Stimulated activated CD8-positive, alpha-beta memory T cell treated with anti-CD3 and anti-CD28 coated beads, Interleukin-12 subunit alpha, Interleukin-12 subunit beta, amount 100 ng/mL, for 24 hours (primary cell): ENCODE measurements around the gene CLPSL1.
"Not testable (repeated sequence)": the region's sequence is repeated elsewhere in the genome, so short reads cannot be mapped to it uniquely, and the experiment has no call there.

Experiments
- DNase-seq: peaks from one replicate; pipeline ENCODE4 v3.0.0-alpha.2; 2020; ENCODE audit errors: extremely low read depth

CLPSL1 gene, protein sequence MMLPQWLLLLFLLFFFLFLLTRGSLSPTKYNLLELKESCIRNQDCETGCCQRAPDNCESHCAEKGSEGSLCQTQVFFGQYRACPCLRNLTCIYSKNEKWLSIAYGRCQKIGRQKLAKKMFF

DNA sequence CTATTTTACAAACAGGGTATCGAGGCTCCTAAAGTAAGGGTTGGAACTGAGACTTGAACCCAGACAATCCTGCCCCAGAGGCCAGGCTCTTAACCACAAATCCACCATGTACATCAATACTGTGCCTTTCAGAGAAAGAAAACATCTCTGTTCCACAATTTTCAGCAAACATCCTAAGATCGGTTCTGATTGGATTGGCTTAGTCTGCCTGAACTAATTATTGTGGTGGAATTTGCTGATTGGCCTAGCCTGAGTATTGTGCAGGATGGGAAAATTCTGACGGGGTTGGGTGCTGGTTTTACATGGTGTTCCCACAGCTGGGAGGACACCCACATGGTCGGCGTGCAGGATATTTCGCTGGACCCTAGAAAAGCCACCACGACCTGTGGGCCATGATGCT, at the start of gene CLPSL1:
CLPSL1 (plus strand) TSS at position 301 of the 400 bp plus-strand sequence; CDS start at position 393, 92 bp downstream.
- DNase-seq = no peak

- DNase-seq = peak; percentile 88
Measured at GRCh38 chr6:35731414-35731735, 49.4 kb upstream of the CLPSL1 start.

- peak; percentile 92 for DNase-seq
Measured at GRCh38 chr6:35731736-35732532, 48.9 kb upstream of the CLPSL1 start.

GRCh38 chr6:35733633-35734032, 47.2 kb upstream of the CLPSL1 start:
- DNase-seq = no peak

DNA sequence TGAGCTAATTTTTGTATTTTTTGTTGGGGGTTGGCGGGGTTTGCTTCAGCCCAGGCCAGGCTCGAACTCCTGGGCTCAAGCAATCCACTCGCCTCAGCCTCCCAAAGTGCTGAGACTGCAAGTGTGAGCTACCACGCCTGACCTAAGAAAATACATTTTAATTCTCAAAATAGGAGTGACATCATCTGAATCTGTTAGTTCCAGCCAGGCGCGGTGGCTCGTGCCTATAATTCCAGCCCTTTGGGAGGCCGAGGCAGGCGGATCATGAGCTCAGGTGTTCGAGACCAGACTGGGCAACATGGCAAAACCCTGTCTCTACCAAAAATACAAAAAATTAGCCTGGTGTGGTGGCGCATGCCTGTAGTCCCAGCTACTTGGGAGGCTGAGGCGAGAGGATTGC, 46.5 kb upstream of the CLPSL1 start:
- DNase-seq = not testable (repeated sequence)

GRCh38 chr6:35735452-35735851, 45.4 kb upstream of the CLPSL1 start:
- DNase-seq = no peak

GRCh38 chr6:35736253-35736894, 44.4 kb upstream of the CLPSL1 start:
- peak; percentile 54 for DNase-seq

GRCh38 chr6:35736982-35737412, 43.8 kb upstream of the CLPSL1 start, which contains the start of gene ARMC12:
Gene ARMC12 (plus strand): TSS chr6:35737032. CDS start chr6:35737109, 77 bp downstream.
- no peak for DNase-seq

GRCh38 chr6:35737413-35738211, 43.2 kb upstream of the CLPSL1 start:
- no peak for DNase-seq

GRCh38 chr6:35739645-35740524, 40.9 kb upstream of the CLPSL1 start:
- no peak for DNase-seq

- no peak for DNase-seq
Measured at GRCh38 chr6:35742842-35743241, 38.0 kb upstream of the CLPSL1 start.

DNA sequence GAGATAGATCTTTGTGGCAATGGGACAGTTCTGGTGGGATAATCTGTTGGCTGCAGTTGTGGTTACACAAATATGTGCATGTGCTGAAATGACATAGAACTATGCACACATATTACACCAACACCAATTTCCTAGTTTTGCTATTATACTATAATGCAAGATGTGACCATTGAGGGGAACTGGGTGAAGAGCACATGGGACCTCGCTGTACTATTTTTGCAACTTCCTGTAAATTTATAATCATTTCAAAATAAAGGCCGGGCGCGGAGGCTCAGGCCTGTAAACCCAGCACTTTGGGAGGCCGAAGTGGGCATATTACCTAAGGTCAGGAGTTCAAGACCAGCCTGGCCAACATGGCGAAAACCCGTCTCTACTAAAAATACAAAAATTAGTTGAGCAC, 35.3 kb upstream of the CLPSL1 start:
- no peak for DNase-seq

DNA sequence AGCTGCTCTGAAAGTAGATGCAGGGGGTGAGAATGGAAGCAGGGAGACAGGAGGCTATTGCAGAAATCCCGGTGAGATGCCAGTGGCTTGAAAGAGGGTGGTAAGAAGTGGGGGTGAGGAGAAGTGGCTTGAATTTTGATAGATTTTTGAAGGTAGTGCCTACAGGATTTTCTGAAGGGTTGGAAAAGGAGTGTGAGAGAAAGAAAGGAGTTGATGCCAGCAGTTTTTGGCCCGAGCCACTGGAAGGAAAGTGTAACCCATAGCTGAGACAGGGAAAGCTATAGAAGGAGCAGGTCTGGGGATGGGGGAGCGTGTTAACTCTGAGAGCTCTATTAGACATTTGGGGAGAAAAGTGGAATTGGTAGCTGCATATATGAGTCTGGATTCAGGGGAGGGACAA, 34.3 kb upstream of the CLPSL1 start:
- no peak for DNase-seq

DNA sequence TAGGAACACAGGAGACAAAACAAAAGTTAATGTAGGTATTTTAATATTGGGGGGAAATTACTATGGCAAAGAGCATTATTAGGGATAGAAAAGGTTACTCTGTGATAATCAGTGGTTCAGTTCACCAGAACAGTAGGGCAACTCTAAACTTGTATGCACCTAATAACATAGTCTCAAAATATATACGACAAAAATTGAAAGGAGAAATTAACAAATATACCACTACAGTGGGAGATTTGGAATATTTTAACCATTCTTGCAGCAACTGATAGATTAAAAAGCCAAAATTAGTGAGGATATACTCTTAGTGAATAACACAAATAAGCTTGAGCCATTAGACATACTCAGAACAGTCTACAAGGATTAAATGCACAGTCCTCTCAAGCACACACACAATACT, 32.9 kb upstream of the CLPSL1 start:
- no peak for DNase-seq

DNA sequence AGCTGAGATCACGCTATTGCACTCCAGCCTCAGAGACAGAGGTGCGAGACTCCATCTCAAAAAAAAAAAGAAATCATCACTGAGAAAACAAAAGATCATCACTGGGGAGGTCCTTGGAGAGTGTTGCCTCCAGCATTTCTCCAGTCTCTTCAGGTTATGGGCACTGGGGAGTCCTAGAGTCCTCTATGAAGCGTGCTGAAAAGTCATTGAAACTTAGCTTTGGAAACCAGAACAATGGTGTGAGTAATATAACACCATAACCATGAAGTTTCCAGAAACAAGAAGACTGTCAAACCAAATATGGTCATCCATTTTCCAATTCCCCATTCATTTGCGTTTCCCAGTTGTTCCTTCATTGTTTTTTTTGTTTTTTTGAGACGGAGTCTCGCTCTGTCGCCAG, 30.3 kb upstream of the CLPSL1 start:
- DNase-seq = no peak

GRCh38 chr6:35751594-35751993, 29.2 kb upstream of the CLPSL1 start:
- DNase-seq = no peak

DNA sequence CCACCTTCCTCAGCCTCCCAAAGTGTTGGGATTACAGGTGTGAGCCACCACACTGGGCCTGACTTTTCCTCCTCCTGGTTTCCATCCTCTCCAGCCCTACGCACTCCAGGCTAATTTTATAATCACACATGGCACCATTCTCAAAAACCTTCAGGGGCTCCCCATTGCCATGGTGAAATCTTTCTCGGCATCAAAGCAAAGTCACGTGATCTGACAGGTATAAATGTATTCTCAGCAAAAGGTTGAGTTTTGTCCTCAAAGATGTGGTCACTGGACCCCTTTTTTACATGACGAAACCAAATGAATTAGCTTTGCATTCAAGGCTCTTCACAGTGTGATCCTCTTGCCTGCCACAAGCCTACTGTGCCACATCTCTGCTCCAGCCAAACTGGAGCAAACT, 28.5 kb upstream of the CLPSL1 start:
- DNase-seq = no peak

- no peak for DNase-seq
Measured at GRCh38 chr6:35754452-35755277, 26.2 kb upstream of the CLPSL1 start.

- DNase-seq = no peak
Measured at GRCh38 chr6:35755278-35755924, 25.4 kb upstream of the CLPSL1 start.
